IPS-20b (cell line): ENCODE measurements around the gene BCL2.

Experiments used
- H3K27ac ChIP-seq: one replicate; pipeline ENCODE4 v1.5.1; 2013; ENCODE audit warnings: low read length
- H3K27me3 ChIP-seq: 2 replicates; pipeline ENCODE4 v1.6.1; 2013; ENCODE audit warnings: mild to moderate bottlenecking, low read length, inconsistent platforms; ENCODE audit not compliant: insufficient read depth
- H3K36me3 ChIP-seq: 2 replicates; pipeline ENCODE4 v1.6.1; 2013; ENCODE audit warnings: low read depth, mild to moderate bottlenecking, inconsistent platforms, low read length, moderate library complexity; ENCODE audit not compliant: insufficient read depth
- H3K4me1 ChIP-seq: 2 replicates; pipeline ENCODE4 v1.6.1; 2013; ENCODE audit warnings: mild to moderate bottlenecking, control low read depth, inconsistent platforms, low read length, moderate library complexity; ENCODE audit not compliant: insufficient read depth
- H3K4me3 ChIP-seq: 2 replicates; pipeline ENCODE4 v1.5.1; 2013; ENCODE audit warnings: mild to moderate bottlenecking, low read length, inconsistent platforms
- H3K9ac ChIP-seq: 2 replicates; pipeline ENCODE4 v1.6.1; 2013; ENCODE audit warnings: low read depth, mild to moderate bottlenecking, inconsistent platforms, low read length, moderate library complexity
- H3K9me3 ChIP-seq: 2 replicates; pipeline ENCODE4 v1.6.1; 2013; ENCODE audit warnings: mild to moderate bottlenecking, low read depth, low read length, inconsistent platforms; ENCODE audit not compliant: insufficient read depth

Gene BCL2

DNA sequence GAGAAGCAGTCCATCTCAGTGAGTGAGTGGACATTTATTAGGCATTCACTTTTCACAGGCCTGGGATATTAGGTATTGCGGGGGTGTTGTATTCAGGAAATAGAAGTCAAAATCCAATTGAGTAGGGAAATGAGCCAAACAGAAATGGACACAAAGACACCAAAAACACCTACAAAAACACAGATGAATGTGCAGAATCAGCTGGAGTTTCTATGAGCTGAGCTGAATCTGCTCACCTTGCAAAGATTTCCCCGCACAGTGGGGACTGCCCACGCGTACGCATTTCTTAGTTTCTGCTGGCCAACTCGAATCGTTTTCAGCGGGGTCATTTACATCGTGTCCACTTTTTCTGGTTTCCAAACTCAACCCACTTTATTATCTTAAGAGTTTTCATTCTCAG lies 160.0 kb downstream of the BCL2 start:
- no peaks in the 10 kb centered on the region for H3K4me1 ChIP-seq
- H3K9me3 ChIP-seq = no peaks in the 10 kb centered on the region
- H3K36me3 ChIP-seq = no peaks in the 10 kb centered on the region
- H3K4me3 ChIP-seq = no peak overlapping the region
- H3K27ac ChIP-seq = no peak overlapping the region
- H3K9ac ChIP-seq = no peak overlapping the region
- no peaks in the 10 kb centered on the region for H3K27me3 ChIP-seq

- no peak overlapping the region for H3K9ac ChIP-seq
- H3K4me3 ChIP-seq = no peak overlapping the region
These were observed 160.8 kb downstream of the BCL2 start for GRCh38 chr18:63158676-63159291.

DNA sequence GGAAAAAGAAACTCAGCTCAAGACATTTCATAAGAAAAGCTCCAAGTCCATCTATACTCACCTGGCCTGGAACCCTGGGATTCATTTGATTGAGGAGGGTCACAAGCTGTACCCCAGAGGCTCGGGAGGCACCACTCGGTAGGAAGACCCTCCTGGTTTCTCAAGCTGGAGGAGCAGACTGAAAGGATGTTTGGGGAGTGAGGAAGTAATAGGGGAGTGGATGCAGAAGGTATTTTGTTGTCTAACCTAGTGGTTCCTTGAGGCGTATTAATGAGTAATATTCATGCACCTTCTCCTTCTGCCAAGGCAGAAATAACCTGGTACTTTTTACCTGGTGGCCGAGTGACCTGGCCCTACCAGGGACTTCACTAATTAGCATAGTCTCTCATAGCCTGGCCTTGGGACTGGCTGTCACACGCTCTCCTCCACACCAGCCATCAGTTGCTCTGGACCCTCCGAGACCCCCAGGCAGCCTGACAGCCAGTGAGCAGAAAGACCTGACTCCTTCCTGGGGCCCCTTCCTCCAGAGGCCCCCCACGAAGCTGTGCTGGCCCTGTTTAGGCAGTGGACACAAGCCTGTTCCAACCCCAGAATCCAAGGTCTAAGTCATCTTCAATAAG lies 161.4 kb downstream of the BCL2 start:
- no peaks in the 10 kb centered on the region for H3K4me1 ChIP-seq
- H3K27ac ChIP-seq = no peak overlapping the region
- no peaks in the 10 kb centered on the region for H3K27me3 ChIP-seq
- no peak overlapping the region for H3K9ac ChIP-seq
- no peak overlapping the region for H3K4me3 ChIP-seq
- no peaks in the 10 kb centered on the region for H3K9me3 ChIP-seq
- no peaks in the 10 kb centered on the region for H3K36me3 ChIP-seq

More at GRCh38 chr18:63158676-63159291, 160.8 kb downstream of the BCL2 start:
- H3K27me3 ChIP-seq = no peaks in the 10 kb centered on the region
- no peaks in the 10 kb centered on the region for H3K36me3 ChIP-seq
- no peaks in the 10 kb centered on the region for H3K9me3 ChIP-seq
- H3K27ac ChIP-seq = no peak overlapping the region
- H3K4me1 ChIP-seq = no peaks in the 10 kb centered on the region

- Histone ChIP-seq H3K9ac (no peak overlapping the region), H3K27ac (no peak overlapping the region), H3K9me3 (no peaks in the 10 kb centered on the region), H3K4me1 (no peaks in the 10 kb centered on the region), H3K36me3 (no peaks in the 10 kb centered on the region), H3K4me3 (no peak overlapping the region), H3K27me3 (no peaks in the 10 kb centered on the region)
These were observed 162.1 kb downstream of the BCL2 start for GRCh38 chr18:63157293-63158011.

DNA sequence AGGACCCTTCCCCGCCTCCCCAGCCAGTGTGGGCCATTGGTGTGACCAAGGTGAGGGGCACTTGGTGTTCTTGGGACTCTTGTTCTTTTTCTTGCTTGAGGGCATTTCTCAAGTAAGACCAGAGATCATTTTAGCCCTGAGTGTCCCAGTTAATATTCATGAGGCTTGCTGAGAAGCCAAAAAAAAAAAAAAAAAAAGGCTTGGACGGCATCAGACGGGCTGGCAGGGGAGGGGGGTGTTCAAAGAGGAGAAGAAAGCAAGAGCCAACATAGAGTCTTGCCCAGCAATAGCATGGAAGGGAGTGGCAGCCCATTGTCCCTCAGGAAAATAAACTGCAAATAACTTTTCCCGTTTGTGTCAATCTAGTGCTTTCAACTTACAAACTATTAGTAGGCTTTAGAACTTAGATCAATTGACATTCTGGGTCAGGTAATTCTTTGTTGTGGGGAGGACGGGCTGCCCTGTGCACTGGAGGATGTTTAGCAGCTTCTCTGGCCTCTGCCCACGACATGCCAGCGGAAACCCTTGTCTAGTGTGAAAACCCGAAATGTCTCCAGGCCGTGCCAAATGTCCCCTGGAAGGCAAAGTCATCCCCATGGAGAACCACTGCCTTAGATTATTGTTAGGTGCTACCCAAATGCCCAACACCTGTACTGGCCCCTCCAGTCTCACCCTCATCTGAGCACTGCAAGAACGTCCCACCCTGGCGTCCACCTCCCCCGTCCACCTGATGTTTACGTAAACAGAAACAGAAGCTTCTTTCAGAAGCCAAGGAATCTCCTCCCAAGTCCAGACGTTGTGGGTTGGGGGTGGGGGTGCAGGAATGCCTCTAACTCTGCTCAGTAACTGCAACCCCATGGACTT lies 163.4 kb downstream of the BCL2 start:
- Histone ChIP-seq H3K4me1 (no peaks in the 10 kb centered on the region), H3K9me3 (no peaks in the 10 kb centered on the region), H3K9ac (no peak overlapping the region), H3K4me3 (no peak overlapping the region), H3K27ac (no peak overlapping the region), H3K36me3 (no peaks in the 10 kb centered on the region), H3K27me3 (no peaks in the 10 kb centered on the region)

GRCh38 chr18:63155169-63155852 lies 164.3 kb downstream of the BCL2 start:
- no peak overlapping the region for H3K4me3 ChIP-seq
- H3K9me3 ChIP-seq = no peaks in the 10 kb centered on the region
- no peaks in the 10 kb centered on the region for H3K4me1 ChIP-seq
- no peak overlapping the region for H3K9ac ChIP-seq
- H3K36me3 ChIP-seq = no peaks in the 10 kb centered on the region
- no peaks in the 10 kb centered on the region for H3K27me3 ChIP-seq
- no peak overlapping the region for H3K27ac ChIP-seq

- Histone ChIP-seq H3K9me3 (no peaks in the 10 kb centered on the region), H3K4me3 (no peak overlapping the region), H3K27me3 (no peaks in the 10 kb centered on the region), H3K4me1 (no peaks in the 10 kb centered on the region), H3K9ac (no peak overlapping the region), H3K27ac (no peak overlapping the region), H3K36me3 (no peaks in the 10 kb centered on the region)
These were observed 165.0 kb downstream of the BCL2 start for GRCh38 chr18:63154350-63155152.

DNA sequence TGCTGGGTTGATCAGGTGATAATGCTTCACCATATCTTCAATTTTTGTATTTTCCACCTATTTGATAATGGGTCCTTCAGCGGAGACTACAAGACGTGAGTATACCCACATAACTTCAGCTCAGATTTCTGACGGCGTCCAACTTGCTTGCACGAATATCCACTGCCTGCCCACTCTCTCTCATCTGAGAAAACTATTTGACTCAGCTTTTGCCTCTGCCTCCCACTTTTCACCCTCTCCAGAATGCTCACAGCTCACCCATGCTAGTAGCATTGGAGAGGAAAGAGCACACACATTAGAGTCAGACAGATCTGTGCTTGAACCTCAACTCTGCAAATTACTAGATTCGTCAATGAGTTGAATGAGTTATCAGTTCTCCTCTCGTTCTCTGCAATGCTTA lies 166.8 kb downstream of the BCL2 start:
- H3K4me3 ChIP-seq = no peak overlapping the region
- no peaks in the 10 kb centered on the region for H3K36me3 ChIP-seq
- H3K9me3 ChIP-seq = no peaks in the 10 kb centered on the region
- no peaks in the 10 kb centered on the region for H3K27me3 ChIP-seq
- H3K9ac ChIP-seq = no peak overlapping the region
- H3K4me1 ChIP-seq = no peaks in the 10 kb centered on the region
- no peak overlapping the region for H3K27ac ChIP-seq

DNA sequence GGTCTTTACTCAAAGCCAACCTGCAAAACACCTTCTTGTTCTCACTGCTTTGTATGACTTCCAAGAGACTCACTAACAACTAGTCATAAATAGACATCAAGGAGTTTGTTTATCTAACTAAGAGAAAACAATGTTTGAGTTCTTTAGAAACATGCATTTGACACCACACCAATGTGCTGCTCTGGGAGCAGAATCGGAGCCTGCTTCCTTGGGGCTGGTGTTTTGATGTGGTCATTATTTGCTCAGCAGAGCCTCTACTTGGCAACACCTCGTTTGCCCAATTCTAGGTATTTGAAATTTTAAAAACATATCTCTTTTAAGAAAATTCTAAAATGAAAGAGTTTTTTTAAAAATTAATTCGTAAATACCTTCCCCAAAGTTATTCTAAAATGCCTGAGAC lies 167.5 kb downstream of the BCL2 start:
- H3K4me3 ChIP-seq = no peak overlapping the region
- H3K27ac ChIP-seq = no peak overlapping the region
- H3K36me3 ChIP-seq = no peaks in the 10 kb centered on the region
- H3K4me1 ChIP-seq = no peaks in the 10 kb centered on the region
- no peaks in the 10 kb centered on the region for H3K27me3 ChIP-seq
- no peaks in the 10 kb centered on the region for H3K9me3 ChIP-seq
- no peak overlapping the region for H3K9ac ChIP-seq

- Histone ChIP-seq H3K27ac (no peak overlapping the region), H3K9ac (no peak overlapping the region)
These were observed 168.0 kb downstream of the BCL2 start for GRCh38 chr18:63151539-63151938.

More at GRCh38 chr18:63151539-63151938, 168.0 kb downstream of the BCL2 start:
- Histone ChIP-seq H3K4me3 (no peak overlapping the region), H3K36me3 (no peaks in the 10 kb centered on the region), H3K9me3 (no peaks in the 10 kb centered on the region), H3K4me1 (no peaks in the 10 kb centered on the region; the same call in 1 of the 2 replicates), H3K27me3 (no peaks in the 10 kb centered on the region)
